OCI-M2 (cell line): ENCODE measurements around the gene WFDC5.

Source experiments
- DNase-seq: peaks from one replicate; lab custom pipeline; 2025; ENCODE audit not compliant: unreplicated experiment; lab: John Stamatoyannopoulos, UW

WFDC5 gene

GRCh38 chr20:45115829-45116228 is 855 bp upstream of the WFDC5 start:
- DNase-seq, result no peak

- DNase-seq, result no peak
Observed at GRCh38 chr20:45115386-45115774, 406 bp upstream of the WFDC5 start.

GRCh38 chr20:45113865-45114264 is 1.1 kb downstream of the WFDC5 start:
- no peak for DNase-seq

- no peak for DNase-seq
Observed at GRCh38 chr20:45112754-45113153, 2.2 kb downstream of the WFDC5 start.

GRCh38 chr20:45111799-45112471 is 3.0 kb downstream of the WFDC5 start:
- DNase-seq, result no peak

GRCh38 chr20:45111285-45111684 is 3.7 kb downstream of the WFDC5 start:
- no peak for DNase-seq

- DNase-seq, result no peak
Observed at GRCh38 chr20:45110301-45110700, 4.7 kb downstream of the WFDC5 start.

GRCh38 chr20:45109634-45110033 is 5.3 kb downstream of the WFDC5 start:
- no peak for DNase-seq

GRCh38 chr20:45105317-45105716 is 9.7 kb downstream of the WFDC5 start:
- DNase-seq, result no peak

GRCh38 chr20:45104786-45105185 is 10.2 kb downstream of the WFDC5 start:
- DNase-seq, result no peak

- no peak for DNase-seq
Observed at GRCh38 chr20:45103072-45103471, 11.9 kb downstream of the WFDC5 start.

GRCh38 chr20:45101333-45101850 is 13.6 kb downstream of the WFDC5 start:
- no peak for DNase-seq

- no peak for DNase-seq
Observed at GRCh38 chr20:45100563-45101245, 14.3 kb downstream of the WFDC5 start, which contains the start of gene KCNS1. KCNS1 (minus strand) TSS chr20:45101127; CDS start chr20:45099236, 1,891 bp downstream.

- no peak for DNase-seq
Observed at GRCh38 chr20:45098103-45098773, 16.7 kb downstream of the WFDC5 start.

- no peak for DNase-seq
Observed at GRCh38 chr20:45097485-45098102, 17.4 kb downstream of the WFDC5 start.

- no peak for DNase-seq
Observed at GRCh38 chr20:45096781-45097180, 18.2 kb downstream of the WFDC5 start.

- peak; percentile 26 for DNase-seq
Observed at GRCh38 chr20:45095805-45096238, 19.2 kb downstream of the WFDC5 start.

- no peak for DNase-seq
Observed at GRCh38 chr20:45094864-45095574, 20.0 kb downstream of the WFDC5 start.

- no peak for DNase-seq
Observed at GRCh38 chr20:45094201-45094600, 20.8 kb downstream of the WFDC5 start.

- no peak for DNase-seq
Observed at GRCh38 chr20:45092898-45093297, 22.1 kb downstream of the WFDC5 start.

GRCh38 chr20:45091366-45091765 is 23.6 kb downstream of the WFDC5 start:
- no peak for DNase-seq
